Breast epithelium (tissue), 3 donors: ENCODE data around the gene MYO5B.

Experiments
- POLR2A ChIP-seq: fragments of 450-650 bp; IDR thresholded peaks from one replicate; pipeline ENCODE4 v1.6.1; 2016; ENCODE audit warnings: antibody characterized with exemption, mild to moderate bottlenecking, moderate library complexity
- TF ChIP-seq, protein P1 (sequence below), 3 donors: fragments of 450-650 bp; IDR thresholded peaks; one replicate each; pipeline ENCODE4 v1.5.1; 2016 to 2017; ENCODE audit warnings: antibody characterized with exemption in 3 of 3, mild to moderate bottlenecking in 3 of 3, moderate library complexity in 3 of 3

DNA sequence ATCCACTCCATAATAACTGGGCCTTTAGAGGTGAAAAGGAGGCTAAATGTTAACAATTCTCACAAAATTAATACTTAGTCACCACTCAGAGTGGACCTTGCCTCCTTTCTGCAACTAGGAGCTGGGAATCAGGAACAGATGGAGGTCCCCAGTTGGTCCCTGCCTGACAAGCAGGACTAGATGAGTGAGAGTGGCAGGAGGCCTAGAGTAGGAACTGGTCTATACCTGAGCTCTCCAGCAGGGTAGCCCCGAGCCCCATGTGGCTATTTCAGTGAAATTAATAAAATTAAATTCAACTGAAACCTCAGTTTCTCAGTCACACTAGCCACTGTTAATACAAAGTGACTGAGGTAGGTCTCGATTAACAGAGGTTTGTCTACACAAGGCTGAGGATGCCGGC, 150.5 kb downstream of the MYO5B start:
- TF ChIP-seq POLR2A, result no peak
- TF ChIP-seq, protein P1, sequence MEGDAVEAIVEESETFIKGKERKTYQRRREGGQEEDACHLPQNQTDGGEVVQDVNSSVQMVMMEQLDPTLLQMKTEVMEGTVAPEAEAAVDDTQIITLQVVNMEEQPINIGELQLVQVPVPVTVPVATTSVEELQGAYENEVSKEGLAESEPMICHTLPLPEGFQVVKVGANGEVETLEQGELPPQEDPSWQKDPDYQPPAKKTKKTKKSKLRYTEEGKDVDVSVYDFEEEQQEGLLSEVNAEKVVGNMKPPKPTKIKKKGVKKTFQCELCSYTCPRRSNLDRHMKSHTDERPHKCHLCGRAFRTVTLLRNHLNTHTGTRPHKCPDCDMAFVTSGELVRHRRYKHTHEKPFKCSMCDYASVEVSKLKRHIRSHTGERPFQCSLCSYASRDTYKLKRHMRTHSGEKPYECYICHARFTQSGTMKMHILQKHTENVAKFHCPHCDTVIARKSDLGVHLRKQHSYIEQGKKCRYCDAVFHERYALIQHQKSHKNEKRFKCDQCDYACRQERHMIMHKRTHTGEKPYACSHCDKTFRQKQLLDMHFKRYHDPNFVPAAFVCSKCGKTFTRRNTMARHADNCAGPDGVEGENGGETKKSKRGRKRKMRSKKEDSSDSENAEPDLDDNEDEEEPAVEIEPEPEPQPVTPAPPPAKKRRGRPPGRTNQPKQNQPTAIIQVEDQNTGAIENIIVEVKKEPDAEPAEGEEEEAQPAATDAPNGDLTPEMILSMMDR (IDR thresholded peaks at IDR 0.05), result no peak
